Measurements from ENCODE around the gene CD8B2. TPM values are rescaled to one million over a fixed set of nuclear protein-coding genes. Genes with fewer than 3 reads are reported as not detected.
"Not testable (repeated sequence)": the region's sequence is repeated elsewhere in the genome, so short reads cannot be mapped to it uniquely, and the experiment has no call there.

CD8B2 gene
- 0.09 TPM for total RNA-seq

- DNase-seq (ENCODE audit: low spot score): not testable (repeated sequence)
Measured at GRCh38 chr2:106486551-106487385, at the start of gene CD8B2. TSS of gene CD8B2 (plus strand) at chr2:106487364. CDS start at chr2:106487427, 63 bp downstream.

DNA sequence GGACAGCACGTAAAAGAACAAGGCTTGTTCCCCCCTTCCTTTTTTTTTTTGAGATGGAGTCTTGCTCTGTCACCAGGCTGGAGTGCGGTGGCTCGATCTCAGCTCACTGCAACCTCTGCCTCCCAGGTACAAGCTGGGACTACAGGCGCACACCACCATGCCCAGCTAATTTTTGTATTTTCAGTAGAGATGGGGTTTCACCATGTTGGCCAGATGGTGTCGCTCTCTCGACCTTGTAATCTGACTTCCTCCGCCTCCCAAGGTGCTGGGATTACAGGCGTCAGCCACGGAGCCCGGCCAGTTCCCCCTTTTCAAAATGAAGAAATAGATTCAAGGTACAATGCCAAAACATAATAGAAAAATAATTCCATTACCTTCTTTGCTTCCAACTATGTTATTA lies 25.3 kb upstream of the CD8B2 start:
- DNase-seq (ENCODE audit: low spot score): not testable (repeated sequence)

DNA sequence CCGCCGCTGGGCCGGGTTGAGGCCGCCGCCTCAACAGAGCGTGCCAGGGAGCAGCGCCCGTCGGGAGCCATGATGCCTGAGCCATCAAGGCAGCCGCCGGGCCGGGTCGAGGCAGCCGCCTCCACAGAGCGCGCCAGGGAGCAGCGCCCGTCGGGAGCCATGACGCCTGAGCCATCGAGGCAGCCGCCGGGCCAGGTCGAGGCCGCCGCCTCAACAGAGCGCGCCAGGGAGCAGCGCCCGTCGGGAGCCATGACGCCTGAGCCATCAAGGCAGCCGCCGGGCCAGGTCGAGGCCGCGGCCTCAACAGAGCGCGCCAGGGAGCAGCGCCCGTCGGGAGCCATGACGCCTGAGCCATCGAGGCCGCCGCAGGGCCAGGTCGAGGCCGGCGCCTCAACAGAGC lies 19.6 kb upstream of the CD8B2 start:
- not testable (repeated sequence) for DNase-seq (ENCODE audit: low spot score)

- not testable (repeated sequence) for DNase-seq (ENCODE audit: low spot score)
Measured at GRCh38 chr2:106468107-106468506, 19.1 kb upstream of the CD8B2 start, which contains the start of gene RGPD3. TSS of gene RGPD3 (minus strand) at chr2:106468413. CDS start at chr2:106468288, 125 bp downstream.

DNA sequence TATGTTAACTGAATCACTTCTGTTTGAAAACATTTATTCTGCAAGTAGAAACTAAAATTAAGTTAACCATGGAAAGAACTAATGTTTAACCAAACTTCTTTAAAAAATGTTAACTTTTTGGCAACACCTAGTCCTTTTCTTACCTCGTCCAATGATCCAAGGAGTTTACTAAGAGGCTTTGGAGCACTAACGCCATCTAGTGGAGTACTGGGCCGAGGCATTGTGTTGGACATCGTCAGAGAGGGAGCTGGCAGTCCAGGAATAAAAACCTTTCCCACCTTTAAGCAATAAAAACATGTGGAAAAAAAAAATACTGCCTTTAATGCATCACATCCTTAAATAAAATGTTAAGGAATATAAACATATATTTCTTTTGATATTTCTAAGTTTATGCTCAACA lies 16.5 kb upstream of the CD8B2 start:
- DNase-seq (ENCODE audit: low spot score): peak; percentile 22

DNA sequence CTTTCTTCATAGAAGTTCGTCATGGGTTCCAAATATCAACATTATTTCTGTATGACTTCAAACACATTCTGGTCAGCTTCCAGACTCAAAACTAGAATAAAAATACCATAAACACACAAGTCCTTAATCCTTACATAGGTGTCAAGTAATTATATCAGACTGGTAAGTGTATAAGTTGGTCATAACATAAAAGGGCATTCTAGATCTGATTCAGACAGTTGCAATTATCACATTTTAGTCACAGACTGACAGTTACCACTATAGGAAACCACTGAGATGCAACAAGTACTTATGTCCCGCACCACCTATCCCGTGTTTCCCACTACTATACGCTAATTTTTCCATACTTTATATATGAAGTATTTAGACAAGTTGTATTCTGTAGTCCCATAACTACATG lies 9.5 kb upstream of the CD8B2 start:
- DNase-seq (ENCODE audit: low spot score): not testable (repeated sequence)

DNA sequence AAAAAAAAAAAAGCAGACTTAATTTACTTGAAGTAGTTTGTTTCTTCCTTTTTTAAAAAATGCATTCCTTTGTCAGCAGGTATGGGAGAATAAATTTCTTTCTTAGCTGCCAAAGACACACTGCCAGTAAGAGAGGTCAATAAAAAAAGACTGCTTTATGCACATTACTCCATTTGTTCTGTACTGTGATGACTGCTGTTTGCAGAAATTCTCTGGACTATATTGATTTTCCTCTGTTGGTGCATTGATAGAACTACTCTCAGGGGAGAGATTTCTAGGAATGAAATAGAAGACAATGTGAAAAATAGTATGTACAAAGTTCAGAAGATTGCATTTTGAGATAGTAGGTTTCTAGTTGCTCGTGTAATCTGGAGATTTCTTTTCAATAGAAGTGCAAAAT lies 7.6 kb upstream of the CD8B2 start:
- DNase-seq (ENCODE audit: low spot score): not testable (repeated sequence)

DNA sequence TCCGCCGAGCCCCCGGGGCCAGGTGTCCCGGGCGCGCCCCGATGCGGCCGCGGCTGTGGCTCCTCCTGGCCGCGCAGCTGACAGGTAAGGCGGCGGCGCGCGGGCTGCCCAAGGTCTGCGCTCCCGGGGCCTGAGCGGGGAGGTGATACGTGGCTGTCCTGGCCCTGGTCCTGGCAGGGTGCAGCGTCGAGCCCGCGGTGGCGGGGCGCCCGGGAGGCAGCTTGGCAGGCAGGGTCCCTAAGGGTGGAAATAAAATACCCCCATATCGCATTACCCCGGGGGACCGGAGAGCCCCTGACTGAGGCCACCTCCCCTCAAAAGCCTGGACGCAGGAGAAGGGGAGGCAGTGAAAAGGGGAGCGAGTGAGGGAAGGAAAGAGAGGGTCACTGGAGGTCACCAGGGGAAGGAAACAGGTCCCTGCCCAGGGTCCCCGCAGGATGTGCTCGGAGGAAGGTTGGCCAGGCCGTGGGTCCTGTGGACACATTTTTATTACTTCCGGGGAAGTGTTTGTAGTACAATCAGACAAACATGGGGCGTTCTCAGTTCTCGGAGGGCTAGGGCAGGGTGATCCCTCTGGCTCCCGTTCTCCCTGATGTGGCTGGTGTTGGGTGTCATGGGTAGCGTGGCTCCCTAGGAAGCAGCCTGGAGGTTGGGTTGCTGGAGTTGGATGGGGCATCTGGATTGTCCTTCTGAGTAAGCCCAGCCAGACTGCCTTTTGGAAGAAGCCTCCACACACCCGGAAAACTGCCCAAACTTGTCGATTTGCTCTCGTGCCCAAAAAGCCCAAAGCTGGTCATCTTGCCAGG lies 425 bp downstream of the CD8B2 start:
- not testable (repeated sequence) for DNase-seq (ENCODE audit: low spot score)

GRCh38 chr2:106489701-106490100 lies 2.5 kb downstream of the CD8B2 start:
- DNase-seq (ENCODE audit: low spot score): not testable (repeated sequence)

DNA sequence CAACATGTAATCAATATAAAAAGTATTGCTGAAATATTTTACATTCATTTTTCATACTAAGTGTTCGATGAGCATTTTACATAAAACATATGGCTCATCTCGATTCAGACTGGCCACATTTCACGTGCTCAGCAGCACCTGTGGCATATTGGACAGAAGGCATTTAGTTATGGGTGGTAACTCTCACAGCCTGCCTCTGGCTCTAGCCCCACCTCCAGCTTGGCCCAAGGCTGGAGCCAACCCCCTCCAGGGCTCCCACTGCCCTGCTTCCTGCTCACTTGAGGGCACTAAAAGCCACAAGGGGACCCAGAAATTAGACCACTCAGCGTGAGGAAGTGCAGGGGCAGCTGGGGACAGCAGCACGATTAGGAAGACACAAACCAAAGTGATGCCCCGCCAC lies 5.2 kb downstream of the CD8B2 start:
- not testable (repeated sequence) for DNase-seq (ENCODE audit: low spot score)

DNA sequence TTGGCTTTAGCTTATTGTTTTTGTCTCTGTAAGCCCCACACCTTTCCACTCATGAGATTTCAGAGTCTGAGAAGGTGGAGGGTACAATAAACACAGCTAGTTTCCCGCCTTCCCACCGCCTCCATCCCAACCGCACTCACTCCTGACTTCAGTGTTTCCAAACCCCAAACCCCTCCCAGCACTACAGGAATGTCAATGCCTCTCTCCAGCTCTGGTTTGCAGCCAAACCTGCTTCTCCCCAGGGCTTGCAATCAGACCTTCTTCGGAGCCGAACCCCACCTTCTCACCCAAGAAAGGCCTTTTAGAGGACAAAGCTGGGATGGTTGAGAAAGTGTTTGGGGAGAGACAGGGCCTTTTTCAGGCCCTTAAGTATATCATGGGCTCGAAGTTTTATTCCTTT lies 5.7 kb downstream of the CD8B2 start:
- DNase-seq (ENCODE audit: low spot score): not testable (repeated sequence)

- not testable (repeated sequence) for DNase-seq (ENCODE audit: low spot score)
Measured at GRCh38 chr2:106498549-106498948, 11.4 kb downstream of the CD8B2 start.

GRCh38 chr2:106500350-106500749 lies 13.2 kb downstream of the CD8B2 start:
- DNase-seq (ENCODE audit: low spot score): not testable (repeated sequence)

- not testable (repeated sequence) for DNase-seq (ENCODE audit: low spot score)
Measured at GRCh38 chr2:106502351-106502750, 15.2 kb downstream of the CD8B2 start.

DNA sequence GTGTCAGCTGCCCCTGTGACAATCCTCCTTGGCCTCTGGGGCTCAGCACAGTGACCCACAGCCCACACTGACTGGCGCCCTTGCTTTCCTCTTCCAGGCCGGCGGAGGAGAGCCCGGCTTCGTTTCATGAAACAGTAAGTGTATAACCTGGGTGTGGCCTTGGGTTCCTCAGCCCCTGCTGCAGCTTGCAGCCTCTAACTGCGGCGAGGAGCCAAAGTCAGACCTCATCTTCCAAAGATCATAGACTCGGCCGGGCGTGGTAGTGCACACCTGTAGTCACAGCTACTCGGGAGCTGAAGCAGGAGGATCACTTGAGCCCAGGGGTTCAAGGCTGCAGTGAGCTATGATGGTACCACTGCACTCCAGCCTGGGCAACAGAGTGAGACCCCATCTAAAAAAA lies 17.0 kb downstream of the CD8B2 start:
- DNase-seq (ENCODE audit: low spot score): not testable (repeated sequence)

GRCh38 chr2:106504787-106505186 lies 17.6 kb downstream of the CD8B2 start:
- DNase-seq (ENCODE audit: low spot score): not testable (repeated sequence)

DNA sequence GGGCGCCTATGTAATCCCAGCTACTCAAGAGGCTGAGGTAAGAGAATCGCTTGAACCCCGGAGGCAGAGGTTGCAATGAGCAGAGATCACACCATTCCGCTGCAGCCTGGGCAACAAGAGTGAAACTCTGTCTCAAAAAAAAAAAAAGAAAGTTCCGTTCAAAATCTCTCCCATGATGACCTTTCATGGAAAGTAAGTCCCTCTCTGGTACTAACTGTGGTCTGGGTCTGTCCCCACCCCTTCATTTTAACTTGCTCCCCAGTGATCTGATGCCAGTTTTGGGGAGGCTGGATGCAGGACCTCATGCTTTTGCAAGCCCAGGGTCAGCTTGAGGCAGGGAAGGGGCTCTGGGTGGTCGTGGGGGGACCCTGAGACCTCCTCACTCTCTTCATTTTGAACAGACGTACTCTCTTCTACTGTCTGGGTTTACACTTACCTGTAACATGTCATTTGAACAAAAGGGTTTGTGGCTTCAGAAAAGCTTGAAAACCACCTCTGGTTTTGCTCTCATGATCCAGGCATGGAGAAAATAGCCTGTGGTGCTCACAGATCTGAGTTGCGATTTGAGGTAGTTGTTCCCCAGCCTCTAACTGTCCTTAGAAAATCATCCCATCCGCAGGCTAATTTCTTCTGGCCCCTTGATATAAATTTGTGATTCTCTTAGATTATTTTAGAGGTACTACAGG lies 19.0 kb downstream of the CD8B2 start:
- not testable (repeated sequence) for DNase-seq (ENCODE audit: low spot score)

DNA sequence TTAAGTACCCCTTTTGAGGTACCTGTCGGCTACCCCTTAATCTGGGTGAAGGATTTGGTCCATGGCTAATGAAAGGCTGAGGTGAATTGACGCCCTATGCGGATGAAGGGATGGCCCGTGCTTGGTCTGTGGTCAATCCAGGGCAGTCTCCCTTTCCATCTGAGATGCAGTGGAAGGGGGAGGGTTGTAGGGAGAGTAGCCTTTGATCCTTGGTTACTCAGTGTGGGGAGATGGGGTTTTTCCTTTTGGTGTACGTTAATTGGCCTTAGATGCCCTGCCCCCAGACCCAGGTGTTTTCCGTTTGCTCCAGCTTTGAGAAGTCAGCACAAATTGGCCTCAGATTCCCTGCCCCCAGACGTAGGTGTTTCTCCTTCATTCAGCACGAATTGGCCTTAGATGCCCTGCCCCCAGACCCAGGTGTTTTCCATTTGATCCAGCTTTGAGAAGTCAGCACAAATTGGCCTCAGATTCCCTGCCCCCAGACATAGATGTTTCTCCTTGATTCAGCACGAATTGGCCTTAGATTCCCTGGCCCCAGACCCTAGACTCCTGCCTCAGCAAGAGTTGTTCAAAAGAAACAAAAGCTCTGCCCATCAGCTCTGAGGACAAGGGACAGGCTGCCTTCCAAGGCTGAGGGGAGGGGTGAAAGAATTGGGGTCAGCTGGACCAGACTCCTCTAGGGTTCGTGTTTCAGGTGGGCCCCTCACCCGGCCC lies 21.7 kb downstream of the CD8B2 start:
- not testable (repeated sequence) for DNase-seq (ENCODE audit: low spot score)

GRCh38 chr2:106509374-106509770 lies 22.2 kb downstream of the CD8B2 start:
- DNase-seq (ENCODE audit: low spot score): not testable (repeated sequence)

- not testable (repeated sequence) for DNase-seq (ENCODE audit: low spot score)
Measured at GRCh38 chr2:106510791-106511190, 23.6 kb downstream of the CD8B2 start.

DNA sequence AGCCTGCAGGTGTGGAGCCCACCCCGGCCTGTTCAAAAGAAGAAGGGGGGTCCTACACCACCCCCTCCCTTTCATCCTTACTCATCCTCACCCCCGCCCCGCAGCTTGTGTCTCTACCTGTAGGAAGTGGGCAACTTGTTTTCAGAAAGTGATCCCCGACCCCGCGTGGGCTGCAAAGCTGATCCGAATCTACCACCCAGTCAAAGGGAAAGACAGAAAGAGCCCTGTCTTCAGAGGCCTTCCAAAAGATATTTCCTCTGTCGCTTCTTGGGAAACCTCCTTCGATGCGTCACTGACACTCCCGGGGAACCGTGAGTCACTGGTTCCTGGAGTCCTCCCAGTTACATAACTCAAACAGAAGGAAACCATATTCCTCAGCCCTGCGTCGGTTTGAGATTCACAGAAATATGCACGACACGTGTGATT lies 24.3 kb downstream of the CD8B2 start:
- peak; percentile 60 for DNase-seq (ENCODE audit: low spot score)

All from mucosa of gallbladder (tissue), 1 donor.